ENCODE results near the gene FAN1. TPM values are rescaled to one million over a fixed set of nuclear protein-coding genes. Genes with fewer than 3 reads are reported as not detected.

Gene FAN1
- total RNA-seq, 1 donor from 2014 or later, result 24.5 TPM

- intact Hi-C loops (cut with micrococcal nuclease), result no loop called here
Measured at GRCh38 chr15:30954674-30955073, 51.0 kb downstream of the FAN1 start.

- intact Hi-C loops (cut with micrococcal nuclease), result no loop called here
Measured at GRCh38 chr15:30956216-30957124, 52.8 kb downstream of the FAN1 start.

- intact Hi-C loops (cut with micrococcal nuclease), result no loop called here
Measured at GRCh38 chr15:30958219-30958618, 54.5 kb downstream of the FAN1 start.

DNA sequence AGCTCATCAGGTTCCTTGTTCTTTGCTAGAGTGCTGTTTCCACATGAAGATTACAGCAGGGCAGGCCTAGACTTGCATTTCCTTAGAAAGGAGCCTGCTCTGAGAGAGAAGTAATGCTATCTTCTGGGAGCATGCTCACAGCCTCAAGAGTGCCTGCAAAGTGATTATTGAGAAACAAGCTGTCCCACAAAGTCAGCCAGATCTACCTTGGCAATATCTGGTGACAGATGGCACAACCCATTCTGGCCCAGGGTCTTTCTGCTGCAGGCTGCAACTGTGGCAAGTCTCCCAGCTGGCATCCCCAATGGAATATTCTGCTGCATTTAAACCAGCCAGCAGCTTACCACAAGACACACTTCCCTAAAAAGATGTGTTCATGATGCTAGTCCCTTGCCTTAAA lies 58.4 kb downstream of the FAN1 start:
- intact Hi-C loops (cut with micrococcal nuclease), result no loop called here

- intact Hi-C loops (cut with micrococcal nuclease), result no loop called here
Measured at GRCh38 chr15:30962659-30963058, 58.9 kb downstream of the FAN1 start.

GRCh38 chr15:30963681-30964080 lies 60.0 kb downstream of the FAN1 start:
- intact Hi-C loops (cut with micrococcal nuclease), result no loop called here

DNA sequence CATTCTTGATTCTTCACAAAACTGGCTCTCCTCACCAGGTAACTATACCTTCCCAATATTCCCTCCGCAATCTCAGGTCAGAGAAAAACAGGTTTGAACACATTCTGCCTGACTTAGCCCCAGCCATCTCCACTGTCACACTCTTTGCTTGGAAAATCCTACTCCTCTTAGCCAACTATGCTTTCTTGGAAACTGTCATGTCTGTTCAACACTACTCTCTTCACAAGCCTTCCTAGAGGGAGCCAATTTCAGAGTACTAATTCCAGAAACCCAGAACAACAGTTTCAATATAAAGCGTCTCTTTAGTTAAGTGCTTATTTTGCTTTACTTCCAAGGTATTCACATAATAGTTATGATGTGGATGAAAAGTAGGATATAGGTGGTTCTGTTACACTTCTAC lies 66.0 kb downstream of the FAN1 start:
- intact Hi-C loops (cut with micrococcal nuclease), result loop anchor here (5.0 kb wide), 1 partner anchor 158 kb away; no protein-coding TSS in a partner anchor

DNA sequence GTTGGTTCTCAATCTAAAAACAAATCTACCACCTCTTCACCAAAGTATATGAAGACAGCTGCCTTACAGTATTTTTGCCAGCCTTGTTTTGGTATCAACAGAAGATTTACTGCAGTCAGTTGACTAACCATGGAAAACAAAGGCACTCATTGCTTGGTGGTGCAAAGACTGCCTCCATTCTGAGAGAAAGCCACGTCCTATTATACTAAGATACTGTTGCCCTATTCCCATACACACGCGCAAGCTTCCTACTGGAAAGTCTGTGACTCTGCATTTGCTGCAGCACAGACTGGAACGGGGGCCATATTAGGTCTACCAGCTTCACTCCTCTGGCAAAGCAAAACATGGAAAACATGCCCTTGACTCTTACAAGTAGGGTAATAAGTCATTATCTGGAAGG lies 69.7 kb downstream of the FAN1 start:
- intact Hi-C loops (cut with micrococcal nuclease), result no loop called here

- intact Hi-C loops (cut with micrococcal nuclease), result no loop called here
Measured at GRCh38 chr15:30974112-30974511, 70.4 kb downstream of the FAN1 start.

GRCh38 chr15:30978328-30978727 lies 74.6 kb downstream of the FAN1 start:
- intact Hi-C loops (cut with micrococcal nuclease), result no loop called here

DNA sequence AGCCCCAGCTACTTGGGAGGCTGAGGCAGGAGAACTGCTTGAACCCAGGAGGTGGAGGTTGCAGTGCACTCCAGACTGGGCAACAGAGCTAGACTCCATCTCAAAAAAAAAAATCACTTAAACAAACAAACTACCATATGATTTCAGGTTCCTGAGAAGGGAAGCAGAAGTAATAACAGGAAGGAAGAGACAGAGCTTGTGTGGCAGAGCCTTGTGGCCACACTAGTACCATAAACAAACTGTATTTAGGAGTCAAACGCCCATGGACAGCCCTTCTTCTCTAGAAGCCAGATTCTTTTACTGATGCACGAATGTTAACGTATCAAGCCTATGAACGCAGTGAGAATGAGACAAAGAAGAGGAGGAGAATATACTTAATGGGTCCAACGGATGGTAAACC lies 75.7 kb downstream of the FAN1 start:
- intact Hi-C loops (cut with micrococcal nuclease), result no loop called here

DNA sequence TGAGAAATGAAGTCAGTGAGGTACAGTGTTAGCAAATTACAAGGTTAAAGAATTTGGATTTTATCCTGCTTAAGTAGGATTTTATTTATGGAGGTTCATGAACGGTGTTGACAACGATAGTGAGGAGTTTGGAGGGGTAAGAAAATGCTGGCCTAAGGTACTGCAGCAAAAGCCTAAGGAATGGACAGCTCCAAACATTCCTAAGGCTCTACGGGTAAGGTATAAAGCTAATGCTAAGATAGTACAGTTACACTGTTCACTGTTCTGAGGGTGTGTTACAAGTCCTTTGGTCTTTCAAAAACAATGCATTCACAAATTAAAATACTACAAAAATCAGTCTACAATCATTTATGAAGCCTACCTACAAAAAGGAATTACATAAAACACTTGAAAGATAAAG lies 80.4 kb downstream of the FAN1 start:
- intact Hi-C loops (cut with micrococcal nuclease), result no loop called here

DNA sequence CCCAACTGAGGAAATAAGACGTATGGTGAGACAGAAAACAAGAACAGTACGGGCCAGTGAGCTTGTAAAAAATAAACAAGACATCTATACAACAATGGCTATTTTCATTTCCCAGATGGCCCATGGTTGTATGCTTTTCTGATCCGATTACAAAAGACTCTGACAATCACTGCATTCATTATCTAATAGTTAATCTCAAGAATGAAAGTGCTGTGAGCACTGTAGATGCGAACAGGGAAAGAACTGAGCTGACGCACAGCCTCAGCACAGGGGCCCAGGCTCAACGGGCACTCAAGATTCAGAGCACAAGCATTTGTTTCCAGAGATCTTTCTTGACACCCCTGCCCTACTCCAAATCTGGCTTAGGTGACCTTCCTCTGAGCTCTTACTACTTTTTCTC lies 80.8 kb downstream of the FAN1 start:
- intact Hi-C loops (cut with micrococcal nuclease), result no loop called here

GRCh38 chr15:30985081-30985531 lies 81.4 kb downstream of the FAN1 start:
- intact Hi-C loops (cut with micrococcal nuclease), result no loop called here

- intact Hi-C loops (cut with micrococcal nuclease), result loop anchor here (2.0 to 10.0 kb wide), 5 partner anchors 139 to 497 kb away; partner anchors contain the start of gene KLF13
Measured at GRCh38 chr15:30990036-30990435, 86.3 kb downstream of the FAN1 start.

GRCh38 chr15:30990446-30991254 lies 86.9 kb downstream of the FAN1 start:
- intact Hi-C loops (cut with micrococcal nuclease), result loop anchor here (1.0 to 10.0 kb wide), 7 partner anchors 87 to 497 kb away; partner anchors contain the start of genes FAN1 and KLF13

DNA sequence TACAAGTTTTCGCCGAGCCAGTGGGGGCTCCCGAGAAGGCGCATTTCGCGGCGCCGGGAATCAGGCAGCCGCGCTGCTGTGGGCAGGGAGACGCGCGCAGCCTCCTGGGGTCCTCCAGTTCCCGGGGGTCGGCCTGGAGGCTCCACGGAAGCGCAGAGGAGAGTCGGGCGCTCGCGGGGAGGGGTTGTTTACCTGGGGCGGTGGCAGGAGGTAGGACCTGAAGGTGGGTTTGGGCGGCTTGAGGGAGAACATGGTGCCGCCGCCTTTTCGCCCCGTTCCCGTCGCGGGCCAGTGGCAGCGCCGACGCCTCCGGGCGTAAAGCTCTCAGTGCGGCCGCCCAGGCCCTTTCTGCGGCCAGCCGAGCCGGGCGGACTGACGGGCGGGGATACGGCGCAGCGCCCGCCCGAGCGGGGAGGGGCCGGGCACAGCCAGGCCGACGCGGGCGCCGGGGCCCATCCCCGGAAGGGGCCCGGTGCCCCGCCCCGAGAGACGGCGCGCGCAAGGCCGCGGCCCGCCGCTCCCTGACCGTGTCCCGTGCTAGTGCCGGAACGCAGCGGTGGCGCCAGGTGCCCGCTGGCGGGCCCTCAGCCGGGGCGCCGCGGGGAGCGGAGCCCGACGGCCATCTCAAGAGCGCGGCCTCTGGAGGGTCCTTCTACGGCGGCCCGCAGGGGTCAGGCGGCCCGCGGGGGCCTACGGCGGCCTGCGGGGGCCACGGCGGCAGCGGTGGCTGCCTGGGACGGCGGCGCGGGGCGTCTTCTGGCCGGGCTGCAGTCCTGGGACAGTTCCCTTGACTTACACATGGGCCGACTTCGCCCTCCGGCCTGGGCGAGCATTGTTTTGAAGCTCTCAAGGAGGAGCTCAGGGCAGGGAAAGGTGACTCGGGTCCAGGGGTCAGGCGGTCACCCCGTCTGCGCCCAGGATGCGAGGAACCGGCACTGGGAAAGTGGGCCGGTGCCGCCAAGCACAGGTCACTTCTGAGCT lies 87.8 kb downstream of the FAN1 start, which contains the start of gene MTMR10:
MTMR10 (minus strand) TSS at position 374 of the 981 bp plus-strand sequence; CDS start at position 252, 122 bp downstream.
- intact Hi-C loops (cut with micrococcal nuclease), result loop anchor here (1.0 to 10.0 kb wide), 8 partner anchors 88 to 879 kb away; partner anchors contain the start of genes FAN1, KLF13 and OTUD7A

GRCh38 chr15:30992249-30992864 lies 88.6 kb downstream of the FAN1 start:
- intact Hi-C loops (cut with micrococcal nuclease), result loop anchor here (1.0 to 10.0 kb wide), 5 partner anchors 225 to 878 kb away; partner anchors contain the start of genes KLF13 and OTUD7A

All from T-helper 1 cell treated with Interleukin-12 subunit alpha and Interleukin-12 subunit beta and Interleukin-4 antibody, amounts not matched to agents 30 ng/mL and 1 ng/mL, for 36 hours (primary cell).